ENCODE measurements around the gene CHD5. TPM values are rescaled to one million over a fixed set of nuclear protein-coding genes. Genes with fewer than 3 reads are reported as not detected.

The CHD5 gene
- total and polyA plus RNA-seq, 2 of the 13 experiments (the other 11 are each of a cell fraction or from before 2014, with no cell fraction given), result 0.02 to 0.21 TPM

DNA sequence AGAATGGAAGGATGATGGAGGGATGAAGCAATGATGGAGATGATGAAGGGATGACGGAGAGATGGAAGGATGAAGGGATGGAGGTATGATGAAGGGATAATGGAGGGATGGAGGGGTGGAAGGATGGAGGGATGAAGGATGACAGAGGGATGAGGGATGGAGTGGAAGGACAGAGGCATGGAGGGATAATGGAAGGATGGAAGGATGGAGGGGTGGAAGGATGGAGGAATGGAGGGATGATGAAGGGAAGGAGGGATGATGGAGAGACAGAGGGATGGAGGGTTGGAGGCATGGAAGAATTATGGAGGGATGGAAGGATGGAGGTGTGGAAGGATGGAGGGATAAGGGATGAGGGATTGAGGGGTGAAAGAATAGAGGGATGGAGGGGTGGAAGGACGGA lies 71.6 kb downstream of the CHD5 start:
- no peaks in the 10 kb centered on the region for H3K36me3 ChIP-seq (replicated peaks in 1 of 2; ENCODE audit: control insufficient read depth in 1 of 2, insufficient read depth in 2 of 2, low read length in 2 of 2)
- no peaks in the 10 kb centered on the region for H3K79me2 ChIP-seq (ENCODE audit: insufficient read depth, low read length)
- ChIA-PET CTCF (ENCODE audit: low intra/inter-chr PET ratio, low total read pairs) (interaction anchor here (1.5 kb wide), 2 partner anchors 63 to 78 kb away, joined by 5 to 9 read pairs; no protein-coding TSS in a partner anchor), POLR2A (no interaction called here)
- no TSS peak for BruUV-seq (replicated peaks)
- intact Hi-C loops (cut with micrococcal nuclease; ENCODE audit: unreplicated experiment) (loop anchor here (2.0 to 10.0 kb wide), 2 partner anchors 62 to 136 kb away; partner anchors contain the start of gene HES3), in situ Hi-C loops (cut with HindIII; ENCODE audit: extremely low pct_ligation_motif_present, low pct_unique_long_range_greater_than_20kb) (no loop called here)
- peaks cover 6 to 53% of the 10 kb centered on the region in 2 experiments for H3K27me3 ChIP-seq (ENCODE audit: control insufficient read depth in 1 of 2, insufficient read depth in 2 of 2, low read length in 2 of 2)
- no peaks in the 10 kb centered on the region for H3K4me1 ChIP-seq (ENCODE audit: insufficient read depth, low read length)
- TF ChIP-seq BRF2 (CRISPR knock-in tag; IDR thresholded peaks at IDR 0.05) (no peak), PCBP2 (optimal IDR thresholded peaks at IDR 0.05; ENCODE audit: low read depth, low read length, poor library complexity, severe bottlenecking) (peak; percentile 79), HNRNPLL (IDR thresholded peaks at IDR 0.05; ENCODE audit: low read depth, low read length, poor library complexity, severe bottlenecking) (no peak), JDP2 (CRISPR knock-in tag; IDR thresholded peaks at IDR 0.05; ENCODE audit: borderline replicate concordance) (no peak), FOXP4 (CRISPR knock-in tag; IDR thresholded peaks at IDR 0.05) (no peak), MBNL3 (CRISPR knock-in tag; conservative IDR thresholded peaks at IDR 0.05) (no peak)
- TF ChIP-seq, protein P1, sequence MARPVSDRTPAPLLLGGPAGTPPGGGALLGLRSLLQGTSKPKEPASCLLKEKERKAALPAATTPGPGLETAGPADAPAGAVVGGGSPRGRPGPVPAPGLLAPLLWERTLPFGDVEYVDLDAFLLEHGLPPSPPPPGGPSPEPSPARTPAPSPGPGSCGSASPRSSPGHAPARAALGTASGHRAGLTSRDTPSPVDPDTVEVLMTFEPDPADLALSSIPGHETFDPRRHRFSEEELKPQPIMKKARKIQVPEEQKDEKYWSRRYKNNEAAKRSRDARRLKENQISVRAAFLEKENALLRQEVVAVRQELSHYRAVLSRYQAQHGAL (CRISPR knock-in tag; IDR thresholded peaks at IDR 0.05; ENCODE audit: not compliant biosample characterization), result no peak
- TF ChIP-seq, protein P2, sequence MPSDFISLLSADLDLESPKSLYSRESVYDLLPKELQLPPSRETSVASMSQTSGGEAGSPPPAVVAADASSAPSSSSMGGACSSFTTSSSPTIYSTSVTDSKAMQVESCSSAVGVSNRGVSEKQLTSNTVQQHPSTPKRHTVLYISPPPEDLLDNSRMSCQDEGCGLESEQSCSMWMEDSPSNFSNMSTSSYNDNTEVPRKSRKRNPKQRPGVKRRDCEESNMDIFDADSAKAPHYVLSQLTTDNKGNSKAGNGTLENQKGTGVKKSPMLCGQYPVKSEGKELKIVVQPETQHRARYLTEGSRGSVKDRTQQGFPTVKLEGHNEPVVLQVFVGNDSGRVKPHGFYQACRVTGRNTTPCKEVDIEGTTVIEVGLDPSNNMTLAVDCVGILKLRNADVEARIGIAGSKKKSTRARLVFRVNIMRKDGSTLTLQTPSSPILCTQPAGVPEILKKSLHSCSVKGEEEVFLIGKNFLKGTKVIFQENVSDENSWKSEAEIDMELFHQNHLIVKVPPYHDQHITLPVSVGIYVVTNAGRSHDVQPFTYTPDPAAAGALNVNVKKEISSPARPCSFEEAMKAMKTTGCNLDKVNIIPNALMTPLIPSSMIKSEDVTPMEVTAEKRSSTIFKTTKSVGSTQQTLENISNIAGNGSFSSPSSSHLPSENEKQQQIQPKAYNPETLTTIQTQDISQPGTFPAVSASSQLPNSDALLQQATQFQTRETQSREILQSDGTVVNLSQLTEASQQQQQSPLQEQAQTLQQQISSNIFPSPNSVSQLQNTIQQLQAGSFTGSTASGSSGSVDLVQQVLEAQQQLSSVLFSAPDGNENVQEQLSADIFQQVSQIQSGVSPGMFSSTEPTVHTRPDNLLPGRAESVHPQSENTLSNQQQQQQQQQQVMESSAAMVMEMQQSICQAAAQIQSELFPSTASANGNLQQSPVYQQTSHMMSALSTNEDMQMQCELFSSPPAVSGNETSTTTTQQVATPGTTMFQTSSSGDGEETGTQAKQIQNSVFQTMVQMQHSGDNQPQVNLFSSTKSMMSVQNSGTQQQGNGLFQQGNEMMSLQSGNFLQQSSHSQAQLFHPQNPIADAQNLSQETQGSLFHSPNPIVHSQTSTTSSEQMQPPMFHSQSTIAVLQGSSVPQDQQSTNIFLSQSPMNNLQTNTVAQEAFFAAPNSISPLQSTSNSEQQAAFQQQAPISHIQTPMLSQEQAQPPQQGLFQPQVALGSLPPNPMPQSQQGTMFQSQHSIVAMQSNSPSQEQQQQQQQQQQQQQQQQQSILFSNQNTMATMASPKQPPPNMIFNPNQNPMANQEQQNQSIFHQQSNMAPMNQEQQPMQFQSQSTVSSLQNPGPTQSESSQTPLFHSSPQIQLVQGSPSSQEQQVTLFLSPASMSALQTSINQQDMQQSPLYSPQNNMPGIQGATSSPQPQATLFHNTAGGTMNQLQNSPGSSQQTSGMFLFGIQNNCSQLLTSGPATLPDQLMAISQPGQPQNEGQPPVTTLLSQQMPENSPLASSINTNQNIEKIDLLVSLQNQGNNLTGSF (CRISPR knock-in tag; IDR thresholded peaks at IDR 0.05), result no peak
- H3K9me3 ChIP-seq (ENCODE audit: low read length), result no peaks in the 10 kb centered on the region
- DNase-seq (ENCODE audit: low spot score), result no peak
- H3K9ac ChIP-seq (ENCODE audit: insufficient read depth, low read depth, low read length), result no peak overlapping the region
- H3K27ac ChIP-seq (ENCODE audit: extremely low read length, insufficient read depth, low read length), result no peak overlapping the region
- H2AFZ ChIP-seq (ENCODE audit: low read length), result no peak overlapping the region
- WGBS (ENCODE audit: low lambda C conversion rate), result 2% methylated on average over 2 of the region's 2 CpGs
- no peak for FAIRE-seq
- H4K20me1 ChIP-seq (ENCODE audit: insufficient read depth, low read length), result 0 out of 2 replicates have a peak, but pooled peaks cover 2% of the 10 kb centered on the region
- no peak for ATAC-seq
- H3K4me2 ChIP-seq (ENCODE audit: low read depth, low read length), result no peak overlapping the region
- no peak overlapping the region for H3K4me3 ChIP-seq (replicated peaks in 1 of 3; ENCODE audit: insufficient read depth in 1 of 3, low read depth in 2 of 3, low read length in 3 of 3)

Measured in HepG2 (cell line).